Inferior parietal cortex (tissue), 1 donor: ENCODE results near the gene DIS3L2.
"Not testable (repeated sequence)": the region's sequence is repeated elsewhere in the genome, so short reads cannot be mapped to it uniquely, and the experiment has no call there.

ENCODE experiments used
- DNase-seq: peaks from one replicate; pipeline ENCODE4 v3.0.0-alpha.2; 2016; ENCODE audit errors: extremely low spot score

The DIS3L2 gene

GRCh38 chr2:232332244-232332939 lies 370.9 kb downstream of the DIS3L2 start:
- not testable (repeated sequence) for DNase-seq

- no peak for DNase-seq
Measured at GRCh38 chr2:232332940-232333259, 371.4 kb downstream of the DIS3L2 start.

GRCh38 chr2:232333361-232334135 lies 372.0 kb downstream of the DIS3L2 start:
- DNase-seq, result no peak

GRCh38 chr2:232334136-232334884 lies 372.8 kb downstream of the DIS3L2 start:
- not testable (repeated sequence) for DNase-seq

- DNase-seq, result not testable (repeated sequence)
Measured at GRCh38 chr2:232334885-232335205, 373.3 kb downstream of the DIS3L2 start.

GRCh38 chr2:232335206-232335858 lies 373.8 kb downstream of the DIS3L2 start:
- not testable (repeated sequence) for DNase-seq

- DNase-seq, result no peak
Measured at GRCh38 chr2:232335859-232336215, 374.3 kb downstream of the DIS3L2 start.

GRCh38 chr2:232336241-232336736 lies 374.8 kb downstream of the DIS3L2 start:
- no peak for DNase-seq

- no peak for DNase-seq
Measured at GRCh38 chr2:232336981-232337720, 375.6 kb downstream of the DIS3L2 start.

- DNase-seq, result not testable (repeated sequence)
Measured at GRCh38 chr2:232338094-232338758, 376.7 kb downstream of the DIS3L2 start.

- DNase-seq, result no peak
Measured at GRCh38 chr2:232338759-232339106, 377.2 kb downstream of the DIS3L2 start.

- DNase-seq, result no peak
Measured at GRCh38 chr2:232339121-232340081, 377.9 kb downstream of the DIS3L2 start.

GRCh38 chr2:232340171-232340935 lies 378.8 kb downstream of the DIS3L2 start:
- DNase-seq, result no peak

- no peak for DNase-seq
Measured at GRCh38 chr2:232341061-232341738, 379.7 kb downstream of the DIS3L2 start.

GRCh38 chr2:232341739-232342126 lies 380.2 kb downstream of the DIS3L2 start:
- no peak for DNase-seq

GRCh38 chr2:232342635-232343565 lies 381.4 kb downstream of the DIS3L2 start:
- no peak for DNase-seq

GRCh38 chr2:232343821-232344220 lies 382.3 kb downstream of the DIS3L2 start:
- no peak for DNase-seq
